ENCODE data around the gene AGTPBP1.
"Not testable (repeated sequence)": the region's sequence is repeated elsewhere in the genome, so short reads cannot be mapped to it uniquely, and the experiment has no call there.

The AGTPBP1 gene

GRCh38 chr9:85741095-85741874 lies 469 bp downstream of the AGTPBP1 start:
- Histone ChIP-seq H3K9me3 (ENCODE audit: low read length) (no peaks in the 10 kb centered on the region), H3K27me3 (ENCODE audit: insufficient read depth, low read length) (no peaks in the 10 kb centered on the region), H2AFZ (ENCODE audit: low read depth, low read length) (peak overlapping the region; percentile 71), H3K4me1 (ENCODE audit: insufficient read depth, low read length) (peaks cover 31% of the 10 kb centered on the region), H3K4me3 (ENCODE audit: low read length) (peak overlapping the region; percentile 68), H3K36me3 (ENCODE audit: insufficient read depth, low read length) (no peaks in the 10 kb centered on the region)

GRCh38 chr9:85740787-85741094 lies 1.0 kb downstream of the AGTPBP1 start:
- no peaks in the 10 kb centered on the region for H3K36me3 ChIP-seq (ENCODE audit: insufficient read depth, low read length)
- no peaks in the 10 kb centered on the region for H3K27me3 ChIP-seq (ENCODE audit: insufficient read depth, low read length)
- H2AFZ ChIP-seq (ENCODE audit: low read depth, low read length), result no peak overlapping the region
- peaks cover 31% of the 10 kb centered on the region for H3K4me1 ChIP-seq (ENCODE audit: insufficient read depth, low read length)
- peak overlapping the region; percentile 68 for H3K4me3 ChIP-seq (ENCODE audit: low read length)
- no peaks in the 10 kb centered on the region for H3K9me3 ChIP-seq (ENCODE audit: low read length)

DNA sequence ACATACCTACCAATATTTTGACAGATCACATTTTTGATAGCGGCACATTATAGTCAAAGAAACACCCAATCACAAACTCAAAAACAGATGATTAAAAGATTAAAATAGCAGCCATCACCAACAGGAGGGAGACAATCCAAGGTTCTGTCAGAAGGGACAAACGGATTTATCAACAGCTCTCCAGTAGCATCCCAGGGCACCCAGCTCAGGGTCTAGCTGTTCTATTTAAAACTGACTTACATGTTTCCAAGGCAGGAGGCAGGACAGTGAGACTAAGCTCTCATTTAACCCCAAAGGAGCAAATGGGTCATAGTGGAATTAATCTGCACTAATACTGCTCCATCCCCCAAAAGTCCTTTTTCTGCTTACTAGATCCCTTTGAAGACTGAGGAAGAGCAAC lies 3.2 kb downstream of the AGTPBP1 start:
- Histone ChIP-seq H3K9me3 (ENCODE audit: low read length) (no peaks in the 10 kb centered on the region), H3K36me3 (ENCODE audit: insufficient read depth, low read length) (no peaks in the 10 kb centered on the region), H3K4me3 (ENCODE audit: low read length) (no peak overlapping the region), H2AFZ (ENCODE audit: low read depth, low read length) (no peak overlapping the region), H3K27me3 (ENCODE audit: insufficient read depth, low read length) (no peaks in the 10 kb centered on the region), H3K4me1 (ENCODE audit: insufficient read depth, low read length) (peaks cover 26% of the 10 kb centered on the region)

- Histone ChIP-seq H3K4me1 (ENCODE audit: insufficient read depth, low read length) (peaks cover 18% of the 10 kb centered on the region), H3K4me3 (ENCODE audit: low read length) (no peak overlapping the region), H3K27me3 (ENCODE audit: insufficient read depth, low read length) (no peaks in the 10 kb centered on the region), H3K36me3 (ENCODE audit: insufficient read depth, low read length) (no peaks in the 10 kb centered on the region), H2AFZ (ENCODE audit: low read depth, low read length) (no peak overlapping the region), H3K9me3 (ENCODE audit: low read length) (no peaks in the 10 kb centered on the region)
Measured at GRCh38 chr9:85737671-85738070, 4.1 kb downstream of the AGTPBP1 start.

DNA sequence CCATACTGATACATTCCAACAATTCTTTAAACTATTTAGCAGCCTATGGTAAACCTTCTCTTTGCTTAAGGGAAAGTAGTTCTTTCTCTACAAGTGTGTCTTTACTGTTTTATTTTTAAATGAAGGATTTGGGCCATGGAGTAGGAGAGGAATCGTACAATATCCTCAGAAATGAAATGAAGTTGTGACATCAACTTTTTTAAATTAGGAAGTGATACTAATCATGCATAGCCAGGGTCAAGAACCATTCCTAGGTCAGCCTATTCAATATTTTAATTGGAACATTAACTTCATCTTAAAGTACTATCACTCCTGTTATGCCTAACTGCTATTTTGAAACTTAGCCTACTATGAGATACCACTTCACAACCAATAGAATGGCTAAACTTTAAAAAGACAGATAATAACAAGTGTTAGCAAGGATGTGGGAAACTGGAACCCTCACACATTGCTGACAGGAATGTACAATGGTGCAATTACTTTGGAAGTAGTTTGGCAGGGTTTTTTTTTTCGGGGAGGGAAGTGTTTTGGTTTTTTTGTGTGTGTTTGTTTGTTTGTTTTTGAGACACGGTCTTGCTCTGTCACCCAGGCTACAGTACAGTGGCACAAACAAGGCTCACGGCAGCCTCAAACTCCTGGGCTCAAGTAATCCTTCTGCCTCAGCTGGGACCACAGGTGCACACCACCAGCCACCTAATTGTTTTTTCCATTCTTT lies 10.7 kb downstream of the AGTPBP1 start:
- Histone ChIP-seq H3K4me3 (ENCODE audit: low read length) (no peak overlapping the region), H2AFZ (ENCODE audit: low read depth, low read length) (no peak overlapping the region), H3K27me3 (ENCODE audit: insufficient read depth, low read length) (no peaks in the 10 kb centered on the region)

GRCh38 chr9:85729882-85730281 lies 11.9 kb downstream of the AGTPBP1 start:
- Histone ChIP-seq H3K9me3 (ENCODE audit: low read length) (peaks cover 3% of the 10 kb centered on the region), H3K4me1 (ENCODE audit: insufficient read depth, low read length) (no peaks in the 10 kb centered on the region), H3K27me3 (ENCODE audit: insufficient read depth, low read length) (no peaks in the 10 kb centered on the region), H3K36me3 (ENCODE audit: insufficient read depth, low read length) (no peaks in the 10 kb centered on the region), H3K4me3 (ENCODE audit: low read length) (no peak overlapping the region), H2AFZ (ENCODE audit: low read depth, low read length) (no peak overlapping the region)

More for the DNA sequence above, 10.7 kb downstream of the AGTPBP1 start:
- Histone ChIP-seq H3K4me1 (ENCODE audit: insufficient read depth, low read length) (no peaks in the 10 kb centered on the region), H3K9me3 (ENCODE audit: low read length) (peaks cover 2% of the 10 kb centered on the region), H3K36me3 (ENCODE audit: insufficient read depth, low read length) (no peaks in the 10 kb centered on the region)

- Histone ChIP-seq H3K4me3 (ENCODE audit: low read length) (no peak overlapping the region), H3K9me3 (ENCODE audit: low read length) (peaks cover 12% of the 10 kb centered on the region), H3K36me3 (ENCODE audit: insufficient read depth, low read length) (peaks cover 8% of the 10 kb centered on the region), H3K4me1 (ENCODE audit: insufficient read depth, low read length) (peaks cover 4% of the 10 kb centered on the region), H2AFZ (ENCODE audit: low read depth, low read length) (no peak overlapping the region), H3K27me3 (ENCODE audit: insufficient read depth, low read length) (no peaks in the 10 kb centered on the region)
Measured at GRCh38 chr9:85727500-85727899, 14.3 kb downstream of the AGTPBP1 start.

DNA sequence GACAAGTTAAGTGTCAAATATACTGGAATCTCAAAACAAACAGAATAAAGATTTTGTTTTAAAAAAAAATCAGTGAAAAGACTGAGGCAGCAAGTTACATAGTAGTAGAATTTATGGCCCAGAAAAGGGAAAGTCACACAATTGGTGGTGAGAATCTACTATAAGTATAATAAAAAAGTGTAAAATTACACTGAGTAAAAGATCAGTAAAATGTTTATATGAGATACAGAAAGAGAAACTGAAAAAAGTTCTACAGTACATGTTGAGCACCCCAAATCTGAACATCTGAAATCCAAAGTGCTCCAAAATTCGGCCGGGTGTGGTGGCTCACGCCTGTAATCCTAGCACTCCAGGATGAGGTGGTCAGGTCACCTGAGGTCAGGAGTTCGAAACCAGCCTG lies 15.0 kb downstream of the AGTPBP1 start:
- H3K27me3 ChIP-seq (ENCODE audit: insufficient read depth, low read length), result no peaks in the 10 kb centered on the region
- H3K9me3 ChIP-seq (ENCODE audit: low read length), result peaks cover 12% of the 10 kb centered on the region
- H3K36me3 ChIP-seq (ENCODE audit: insufficient read depth, low read length), result peaks cover 13% of the 10 kb centered on the region
- no peak overlapping the region for H2AFZ ChIP-seq (ENCODE audit: low read depth, low read length)
- no peak overlapping the region for H3K4me3 ChIP-seq (ENCODE audit: low read length)
- H3K4me1 ChIP-seq (ENCODE audit: insufficient read depth, low read length), result peaks cover 4% of the 10 kb centered on the region

GRCh38 chr9:85723215-85723614 lies 18.5 kb downstream of the AGTPBP1 start:
- Histone ChIP-seq H2AFZ (ENCODE audit: low read depth, low read length) (no peak overlapping the region), H3K4me3 (ENCODE audit: low read length) (no peak overlapping the region)

DNA sequence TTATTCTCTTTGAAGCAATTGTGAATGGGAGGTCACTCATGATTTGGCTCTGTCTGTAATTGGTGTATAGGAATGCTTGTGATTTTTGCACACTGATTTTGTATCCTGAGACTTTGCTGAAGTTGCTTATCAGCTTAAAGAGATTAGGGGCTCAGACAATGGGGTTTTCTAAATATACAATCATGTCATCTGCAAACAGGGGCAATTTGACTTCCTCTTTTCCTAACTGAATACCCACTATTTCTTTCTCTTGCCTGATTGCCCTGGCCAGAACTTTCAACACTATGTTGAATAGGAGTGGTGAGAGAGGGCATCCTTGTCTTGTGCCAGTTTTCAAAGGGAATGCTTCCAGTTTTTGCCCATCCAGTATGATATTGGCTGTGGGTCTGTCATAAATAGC lies 22.3 kb downstream of the AGTPBP1 start:
- H2AFZ ChIP-seq (ENCODE audit: low read depth, low read length); H3K4me3 ChIP-seq (ENCODE audit: low read length); H3K27me3 ChIP-seq (ENCODE audit: insufficient read depth, low read length); H3K4me1 ChIP-seq (ENCODE audit: insufficient read depth, low read length); H3K9me3 ChIP-seq (ENCODE audit: low read length): not testable (repeated sequence)
- peaks cover 13% of the 10 kb centered on the region for H3K36me3 ChIP-seq (ENCODE audit: insufficient read depth, low read length)

More at GRCh38 chr9:85723215-85723614, 18.5 kb downstream of the AGTPBP1 start:
- Histone ChIP-seq H3K36me3 (ENCODE audit: insufficient read depth, low read length) (peaks cover 13% of the 10 kb centered on the region), H3K27me3 (ENCODE audit: insufficient read depth, low read length) (no peaks in the 10 kb centered on the region), H3K4me1 (ENCODE audit: insufficient read depth, low read length) (peaks cover 4% of the 10 kb centered on the region), H3K9me3 (ENCODE audit: low read length) (peaks cover 10% of the 10 kb centered on the region)

GRCh38 chr9:85717818-85718217 lies 23.9 kb downstream of the AGTPBP1 start:
- not testable (repeated sequence) for H3K4me3 ChIP-seq (ENCODE audit: low read length); H3K27me3 ChIP-seq (ENCODE audit: insufficient read depth, low read length); H3K4me1 ChIP-seq (ENCODE audit: insufficient read depth, low read length); H2AFZ ChIP-seq (ENCODE audit: low read depth, low read length); H3K9me3 ChIP-seq (ENCODE audit: low read length); H3K36me3 ChIP-seq (ENCODE audit: insufficient read depth, low read length)

- no peak overlapping the region for H2AFZ ChIP-seq (ENCODE audit: low read depth, low read length)
- no peaks in the 10 kb centered on the region for H3K4me1 ChIP-seq (ENCODE audit: insufficient read depth, low read length)
- no peak overlapping the region for H3K4me3 ChIP-seq (ENCODE audit: low read length)
- H3K36me3 ChIP-seq (ENCODE audit: insufficient read depth, low read length), result peaks cover 5% of the 10 kb centered on the region
- H3K27me3 ChIP-seq (ENCODE audit: insufficient read depth, low read length), result no peaks in the 10 kb centered on the region
- no peaks in the 10 kb centered on the region for H3K9me3 ChIP-seq (ENCODE audit: low read length)
Measured at GRCh38 chr9:85717220-85717619, 24.5 kb downstream of the AGTPBP1 start.

GRCh38 chr9:85716031-85716877 lies 25.5 kb downstream of the AGTPBP1 start:
- no peak overlapping the region for H2AFZ ChIP-seq (ENCODE audit: low read depth, low read length)
- H3K4me1 ChIP-seq (ENCODE audit: insufficient read depth, low read length), result no peaks in the 10 kb centered on the region

More at GRCh38 chr9:85716031-85716877, 25.5 kb downstream of the AGTPBP1 start:
- H3K36me3 ChIP-seq (ENCODE audit: insufficient read depth, low read length), result peaks cover 3% of the 10 kb centered on the region
- H3K4me3 ChIP-seq (ENCODE audit: low read length), result no peak overlapping the region
- no peaks in the 10 kb centered on the region for H3K27me3 ChIP-seq (ENCODE audit: insufficient read depth, low read length)
- no peaks in the 10 kb centered on the region for H3K9me3 ChIP-seq (ENCODE audit: low read length)
